Activated CD4-positive, alpha-beta T cell treated with anti-CD3 and anti-CD28 coated beads for 36 hours (primary cell): ENCODE data around the gene RNF223. TPM values are rescaled to one million over a fixed set of nuclear protein-coding genes. Genes with fewer than 3 reads are reported as not detected.

Source experiments
- ATAC-seq: fragments of 200-7000 bp; cut with Tn5 transposase; one replicate; pipeline ENCODE4 v1.10.0; 2021; ENCODE audit warnings: mild to moderate bottlenecking, moderate library complexity
- CTCF ChIA-PET: fragments of 350-600 bp; sonication (Branson Sonifier 250); formaldehyde crosslinking; loops from one replicate; lab custom pipeline; 2021; ENCODE audit warnings: antibody characterized with exemption; lab: Charles Lee
- POLR2A ChIA-PET: fragments of 350-600 bp; sonication (Branson Sonifier 250); formaldehyde crosslinking; loops from one replicate; lab custom pipeline; 2021; ENCODE audit warnings: antibody characterized with exemption, inconsistent platforms; lab: Charles Lee
- DNase-seq: peaks from one replicate; pipeline ENCODE4 v3.0.0-alpha.2; 2020
- H3K27ac Mint-ChIP-seq: one replicate; pipeline ENCODE4 v1.8.0; 2021; ENCODE audit warnings: mixed read lengths
- H3K27me3 Mint-ChIP-seq: one replicate; pipeline ENCODE4 v1.8.0; 2021; ENCODE audit warnings: mixed read lengths
- H3K36me3 Mint-ChIP-seq: one replicate; pipeline ENCODE4 v1.8.0; 2021; ENCODE audit warnings: low read depth, mixed read lengths
- H3K4me1 Mint-ChIP-seq: one replicate; pipeline ENCODE4 v1.8.0; 2021; ENCODE audit warnings: mixed read lengths
- H3K4me3 Mint-ChIP-seq: one replicate; pipeline ENCODE4 v1.8.0; 2021; ENCODE audit warnings: mild to moderate bottlenecking, moderate library complexity, mixed read lengths
- H3K9me3 Mint-ChIP-seq: one replicate; pipeline ENCODE4 v1.8.0; 2021; ENCODE audit warnings: low read depth, mixed read lengths
- intact Hi-C, 2 experiments: fragments of 100-400 bp; cut with DNase I in 1 of 2; cut with micrococcal nuclease in 1 of 2; formaldehyde crosslinking; loops; one replicate each; pipeline versions ENCODE4 v1.14.2 to v1.15.1; 2022 to 2024; cut with DNase I, micrococcal nuclease
- total RNA-seq, 2 experiments: library from RNA; stranded (reverse); gene quantifications; one replicate each; pipeline ENCODE4 v1.2.3, GENCODE V29; 2021

RNF223 gene
- total RNA-seq, 2 experiments from 2014 or later, result not detected

- H3K4me1 Mint-ChIP-seq, result peaks cover 3% of the 10 kb centered on the region
- ATAC-seq (no peak), DNase-seq (no peak)
- CTCF ChIA-PET, result no interaction called here
- no peaks in the 10 kb centered on the region for H3K9me3 Mint-ChIP-seq
- H3K27me3 Mint-ChIP-seq, result peaks cover 12% of the 10 kb centered on the region
- H3K4me3 Mint-ChIP-seq, result no peak overlapping the region
- H3K27ac Mint-ChIP-seq, result no peak overlapping the region
- POLR2A ChIA-PET, result no interaction called here
- no peaks in the 10 kb centered on the region for H3K36me3 Mint-ChIP-seq
- intact Hi-C loops, result no loop called here
These were observed 20.4 kb downstream of the RNF223 start for GRCh38 chr1:1053682-1054081.

DNA sequence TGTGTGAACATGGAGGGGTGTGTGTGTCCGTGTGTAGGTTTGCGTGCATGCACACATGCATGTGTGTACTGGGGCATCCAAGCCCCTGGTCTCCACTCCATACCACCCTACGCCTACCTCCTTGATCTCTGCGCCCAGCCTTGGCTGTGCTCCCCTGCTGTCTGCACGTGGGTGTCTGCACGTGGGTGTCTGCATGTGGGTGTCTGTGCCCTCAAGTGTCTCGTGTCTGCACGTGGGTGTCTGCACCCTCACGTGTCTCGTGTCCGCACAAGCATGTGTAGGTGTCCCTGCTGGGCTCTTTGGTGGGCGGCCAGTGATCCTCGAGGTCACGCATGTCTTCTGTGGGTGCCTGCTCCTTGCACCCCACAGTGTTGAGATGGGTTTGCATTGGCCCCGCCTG lies 21.1 kb downstream of the RNF223 start:
- no peak for ATAC-seq
- H3K4me1 Mint-ChIP-seq, result no peaks in the 10 kb centered on the region
- POLR2A ChIA-PET, result no interaction called here
- DNase-seq, result no peak
- no peaks in the 10 kb centered on the region for H3K9me3 Mint-ChIP-seq
- intact Hi-C loops, result no loop called here
- H3K36me3 Mint-ChIP-seq, result no peaks in the 10 kb centered on the region
- H3K4me3 Mint-ChIP-seq, result no peak overlapping the region
- CTCF ChIA-PET, result no interaction called here
- H3K27ac Mint-ChIP-seq, result no peak overlapping the region
- peaks cover 5% of the 10 kb centered on the region for H3K27me3 Mint-ChIP-seq

DNA sequence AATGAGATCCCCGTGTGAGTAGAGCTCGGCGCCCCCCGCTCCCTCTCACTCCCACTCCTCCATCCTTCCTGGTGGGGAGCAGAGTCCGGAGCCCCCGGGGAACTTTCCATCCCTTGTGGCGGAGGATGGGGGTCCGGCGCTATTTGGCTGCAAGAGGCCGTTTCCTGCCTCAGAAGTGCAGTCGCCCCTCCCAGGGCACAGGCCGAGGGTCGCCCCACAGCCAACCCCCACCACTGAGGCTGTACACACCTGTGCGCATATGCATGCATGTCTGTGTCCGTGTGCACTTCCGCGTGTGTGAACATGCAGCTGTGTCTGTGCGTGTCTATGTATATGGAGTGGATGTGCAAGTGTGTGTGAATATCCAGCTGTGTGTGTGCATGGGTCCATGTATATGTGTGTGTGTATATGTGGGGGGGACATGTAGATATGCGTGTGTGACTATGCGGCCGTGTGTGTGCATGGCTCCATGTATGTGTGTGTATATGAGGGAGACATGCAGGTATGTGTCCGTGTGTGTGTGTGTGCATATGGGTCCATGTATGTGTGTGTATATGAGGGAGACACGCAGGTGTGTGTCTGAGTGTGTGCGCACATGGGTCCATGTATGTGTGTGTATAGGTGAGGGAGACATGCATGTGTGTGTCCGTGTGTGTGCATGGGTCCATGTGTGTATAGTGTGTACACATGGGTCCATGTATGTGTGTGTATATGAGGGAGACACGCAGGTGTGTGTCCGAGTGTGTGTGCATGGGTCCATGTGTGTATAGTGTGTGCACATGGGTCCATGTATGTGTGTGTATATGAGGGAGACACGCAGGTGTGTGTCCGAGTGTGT lies 21.9 kb downstream of the RNF223 start:
- Mint-ChIP-seq H3K36me3 (no peaks in the 10 kb centered on the region), H3K27ac (no peak overlapping the region), H3K27me3 (no peaks in the 10 kb centered on the region), H3K4me1 (no peaks in the 10 kb centered on the region), H3K4me3 (no peak overlapping the region), H3K9me3 (no peaks in the 10 kb centered on the region)
- ChIA-PET POLR2A (no interaction called here), CTCF (no interaction called here)
- no peak for ATAC-seq
- DNase-seq, result no peak
- intact Hi-C loops, result no loop called here

GRCh38 chr1:1051127-1051810 lies 22.8 kb downstream of the RNF223 start:
- H3K27me3 Mint-ChIP-seq, result no peaks in the 10 kb centered on the region
- H3K4me3 Mint-ChIP-seq, result no peak overlapping the region
- H3K4me1 Mint-ChIP-seq, result no peaks in the 10 kb centered on the region
- no peaks in the 10 kb centered on the region for H3K36me3 Mint-ChIP-seq
- H3K9me3 Mint-ChIP-seq, result no peaks in the 10 kb centered on the region
- DNase-seq (no peak), ATAC-seq (no peak)
- intact Hi-C loops, result no loop called here
- CTCF ChIA-PET, result no interaction called here
- H3K27ac Mint-ChIP-seq, result no peak overlapping the region
- POLR2A ChIA-PET, result no interaction called here

- DNase-seq (no peak), ATAC-seq (no peak)
- Mint-ChIP-seq H3K27me3 (no peaks in the 10 kb centered on the region), H3K4me3 (no peak overlapping the region), H3K27ac (no peak overlapping the region), H3K36me3 (no peaks in the 10 kb centered on the region), H3K9me3 (no peaks in the 10 kb centered on the region), H3K4me1 (no peaks in the 10 kb centered on the region)
- ChIA-PET CTCF (no interaction called here), POLR2A (no interaction called here)
- intact Hi-C loops, result no loop called here
These were observed 23.5 kb downstream of the RNF223 start for GRCh38 chr1:1050577-1051052.

DNA sequence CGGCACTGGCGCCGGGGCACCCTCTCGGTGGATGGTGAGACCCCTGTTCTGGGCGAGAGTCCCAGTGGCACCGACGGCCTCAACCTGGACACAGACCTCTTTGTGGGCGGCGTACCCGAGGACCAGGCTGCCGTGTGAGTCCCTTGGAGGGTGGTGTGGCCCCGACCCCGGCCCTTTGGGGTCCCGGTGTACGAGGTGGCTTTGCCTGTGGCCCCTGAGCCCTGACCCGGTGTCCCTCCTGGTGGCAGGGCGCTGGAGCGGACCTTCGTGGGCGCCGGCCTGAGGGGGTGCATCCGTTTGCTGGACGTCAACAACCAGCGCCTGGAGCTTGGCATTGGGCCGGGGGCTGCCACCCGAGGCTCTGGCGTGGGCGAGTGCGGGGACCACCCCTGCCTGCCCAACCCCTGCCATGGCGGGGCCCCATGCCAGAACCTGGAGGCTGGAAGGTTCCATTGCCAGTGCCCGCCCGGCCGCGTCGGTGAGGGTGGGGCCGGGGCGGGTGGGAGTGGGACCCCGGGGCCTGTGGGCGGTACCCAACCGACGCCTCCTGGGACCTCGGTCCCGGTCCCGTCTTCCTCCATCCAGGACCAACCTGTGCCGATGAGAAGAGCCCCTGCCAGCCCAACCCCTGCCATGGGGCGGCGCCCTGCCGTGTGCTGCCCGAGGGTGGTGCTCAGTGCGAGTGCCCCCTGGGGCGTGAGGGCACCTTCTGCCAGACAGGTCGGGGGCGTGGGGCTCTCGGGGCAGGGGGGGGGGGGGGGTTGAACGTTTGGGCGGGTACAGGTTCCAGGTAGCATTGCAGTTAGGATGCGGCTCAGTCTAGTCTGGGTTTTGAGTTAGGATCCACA lies 24.6 kb downstream of the RNF223 start:
- Mint-ChIP-seq H3K4me1 (no peaks in the 10 kb centered on the region), H3K9me3 (no peaks in the 10 kb centered on the region), H3K4me3 (no peak overlapping the region), H3K27ac (no peak overlapping the region), H3K36me3 (peaks cover 2% of the 10 kb centered on the region), H3K27me3 (no peaks in the 10 kb centered on the region)
- ATAC-seq, result no peak
- POLR2A ChIA-PET, result no interaction called here
- CTCF ChIA-PET, result interaction anchor here (0.7 kb wide), 1 partner anchor 352 kb away, joined by 3 read pairs; no protein-coding TSS in a partner anchor
- no peak for DNase-seq
- intact Hi-C loops, result no loop called here

DNA sequence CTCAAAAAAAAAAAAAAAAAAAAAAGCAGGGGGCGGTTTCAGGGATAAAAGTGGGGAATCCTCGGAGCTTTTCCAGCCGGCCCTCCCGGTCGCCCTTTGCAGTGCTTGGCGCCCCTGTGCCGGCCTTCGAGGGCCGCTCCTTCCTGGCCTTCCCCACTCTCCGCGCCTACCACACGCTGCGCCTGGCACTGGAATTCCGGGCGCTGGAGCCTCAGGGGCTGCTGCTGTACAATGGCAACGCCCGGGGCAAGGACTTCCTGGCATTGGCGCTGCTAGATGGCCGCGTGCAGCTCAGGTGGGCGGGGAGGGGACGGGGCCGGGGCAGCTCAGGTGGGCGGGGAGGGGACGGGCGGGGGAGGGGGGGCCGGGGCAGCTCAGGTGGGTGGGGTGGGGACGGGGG lies 25.3 kb downstream of the RNF223 start:
- DNase-seq (no peak), ATAC-seq (no peak)
- Mint-ChIP-seq H3K36me3 (peaks cover 2% of the 10 kb centered on the region), H3K9me3 (no peaks in the 10 kb centered on the region), H3K4me3 (no peak overlapping the region), H3K27me3 (no peaks in the 10 kb centered on the region), H3K27ac (no peak overlapping the region), H3K4me1 (no peaks in the 10 kb centered on the region)
- intact Hi-C loops, result no loop called here
- ChIA-PET POLR2A (no interaction called here), CTCF (no interaction called here)

DNA sequence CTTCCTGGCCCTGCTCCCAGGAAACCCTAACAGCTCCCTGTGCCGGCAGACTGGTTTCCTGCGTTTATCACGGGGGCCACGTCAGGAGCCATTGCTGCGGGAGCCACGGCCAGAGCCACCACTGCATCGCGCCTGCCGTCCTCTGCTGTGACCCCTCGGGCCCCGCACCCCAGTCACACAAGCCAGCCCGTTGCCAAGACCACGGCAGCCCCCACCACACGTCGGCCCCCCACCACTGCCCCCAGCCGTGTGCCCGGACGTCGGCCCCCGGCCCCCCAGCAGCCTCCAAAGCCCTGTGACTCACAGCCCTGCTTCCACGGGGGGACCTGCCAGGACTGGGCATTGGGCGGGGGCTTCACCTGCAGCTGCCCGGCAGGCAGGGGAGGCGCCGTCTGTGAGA lies 26.1 kb downstream of the RNF223 start:
- POLR2A ChIA-PET, result no interaction called here
- Mint-ChIP-seq H3K36me3 (peaks cover 2% of the 10 kb centered on the region), H3K4me1 (no peaks in the 10 kb centered on the region)

DNA sequence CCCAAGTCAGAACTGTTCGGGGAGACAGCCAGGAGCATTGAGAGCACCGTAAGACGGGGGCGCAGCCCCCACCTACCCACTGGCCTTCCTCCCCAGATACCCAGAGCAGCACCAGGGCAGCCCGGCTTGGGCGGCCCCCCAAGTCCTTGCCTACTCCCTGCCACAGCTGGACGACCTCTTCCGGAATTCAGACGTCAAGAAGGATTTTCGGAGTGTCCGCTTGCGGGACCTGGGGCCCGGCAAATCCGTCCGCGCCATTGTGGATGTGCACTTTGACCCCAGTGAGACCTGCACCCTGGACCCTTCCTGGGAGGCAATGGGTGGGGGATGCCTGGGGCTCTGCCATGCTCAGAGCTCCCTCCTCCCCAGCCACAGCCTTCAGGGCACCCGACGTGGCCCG lies 26.7 kb downstream of the RNF223 start:
- H3K36me3 Mint-ChIP-seq, result peaks cover 2% of the 10 kb centered on the region
- H3K27me3 Mint-ChIP-seq, result no peaks in the 10 kb centered on the region
- intact Hi-C loops, result no loop called here
- H3K4me1 Mint-ChIP-seq, result no peaks in the 10 kb centered on the region
- no peaks in the 10 kb centered on the region for H3K9me3 Mint-ChIP-seq
- ATAC-seq (no peak), DNase-seq (no peak)
- CTCF ChIA-PET, result no interaction called here
- POLR2A ChIA-PET, result no interaction called here
- H3K27ac Mint-ChIP-seq, result no peak overlapping the region
- no peak overlapping the region for H3K4me3 Mint-ChIP-seq

More for the DNA sequence above, 26.1 kb downstream of the RNF223 start:
- CTCF ChIA-PET, result no interaction called here
- no peak overlapping the region for H3K27ac Mint-ChIP-seq
- H3K4me3 Mint-ChIP-seq, result no peak overlapping the region
- H3K9me3 Mint-ChIP-seq, result no peaks in the 10 kb centered on the region
- ATAC-seq (no peak), DNase-seq (no peak)
- intact Hi-C loops, result no loop called here
- H3K27me3 Mint-ChIP-seq, result no peaks in the 10 kb centered on the region

DNA sequence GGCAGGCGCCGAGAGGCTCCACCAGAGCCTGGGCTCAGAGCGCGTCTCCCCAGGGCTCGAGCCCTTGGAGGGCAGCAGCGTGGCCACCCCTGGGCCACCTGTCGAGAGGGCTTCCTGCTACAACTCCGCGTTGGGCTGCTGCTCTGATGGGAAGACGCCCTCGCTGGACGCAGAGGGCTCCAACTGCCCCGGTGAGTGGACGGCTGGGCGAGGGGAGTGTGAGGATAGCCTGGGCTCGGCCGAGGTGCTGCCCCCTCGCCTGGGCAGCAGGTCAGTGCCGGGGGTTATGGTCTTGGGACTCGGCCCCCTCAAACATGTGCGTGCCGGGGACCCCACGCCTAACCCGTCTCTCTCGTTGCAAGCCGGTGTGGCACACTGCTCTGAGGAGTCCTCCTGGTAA lies 27.3 kb downstream of the RNF223 start:
- no peak for ATAC-seq
- POLR2A ChIA-PET, result no interaction called here
- CTCF ChIA-PET, result no interaction called here
- no peak for DNase-seq
- H3K4me3 Mint-ChIP-seq, result no peak overlapping the region
- intact Hi-C loops, result no loop called here
- no peaks in the 10 kb centered on the region for H3K9me3 Mint-ChIP-seq
- peaks cover 2% of the 10 kb centered on the region for H3K36me3 Mint-ChIP-seq
- H3K27ac Mint-ChIP-seq, result no peak overlapping the region
- H3K4me1 Mint-ChIP-seq, result no peaks in the 10 kb centered on the region
- no peaks in the 10 kb centered on the region for H3K27me3 Mint-ChIP-seq

- no peaks in the 10 kb centered on the region for H3K4me1 Mint-ChIP-seq
- intact Hi-C loops, result no loop called here
- H3K27me3 Mint-ChIP-seq, result no peaks in the 10 kb centered on the region
- DNase-seq (no peak), ATAC-seq (no peak)
- no peak overlapping the region for H3K4me3 Mint-ChIP-seq
- CTCF ChIA-PET, result no interaction called here
- no peaks in the 10 kb centered on the region for H3K9me3 Mint-ChIP-seq
- POLR2A ChIA-PET, result no interaction called here
- H3K27ac Mint-ChIP-seq, result no peak overlapping the region
- H3K36me3 Mint-ChIP-seq, result peaks cover 2% of the 10 kb centered on the region
These were observed 27.9 kb downstream of the RNF223 start for GRCh38 chr1:1046243-1046642.
